GM19468 (cell line): ENCODE data around the gene TOMM7.
A peak's percentile ranks its signal among the peaks of the same experiment; 100 is the strongest.

Experiments used
- ATAC-seq: cut with Tn5 transposase; IDR thresholded peaks from one replicate; pipeline ENCODE4 v1.9.1; 2021; ENCODE audit warnings: mild to moderate bottlenecking, moderate library complexity, moderate number of reproducible peaks; ENCODE audit not compliant: unreplicated experiment; ENCODE audit errors: extremely low read depth

The TOMM7 gene

GRCh38 chr7:22822486-22823141, at the start of gene TOMM7:
Gene TOMM7, minus strand, starts transcription at chr7:22822849. Its CDS starts 70 bp downstream, at chr7:22822779.
- peak; percentile 45 for ATAC-seq

- ATAC-seq: peak; percentile 97
These were observed 49.6 kb upstream of the TOMM7 start for GRCh38 chr7:22872096-22872807.

DNA sequence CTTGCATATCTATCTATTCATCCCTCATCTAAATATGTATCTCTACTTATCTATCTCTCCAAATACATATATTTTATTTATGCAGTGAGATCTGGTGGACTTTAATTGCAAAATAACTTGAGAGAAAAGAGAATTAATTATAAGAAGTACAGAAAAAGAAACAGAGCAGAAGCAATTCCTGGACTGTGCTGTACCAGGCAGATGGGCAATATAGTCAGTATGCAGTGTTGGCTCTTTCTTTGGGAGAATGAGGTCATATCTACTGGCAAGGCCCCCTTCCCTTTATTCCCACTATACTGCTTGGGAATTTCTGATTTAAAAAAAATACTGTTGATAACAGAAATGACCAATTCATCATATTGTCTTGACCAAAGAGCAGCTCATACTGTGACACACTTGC, 49.0 kb upstream of the TOMM7 start:
- no peak for ATAC-seq

GRCh38 chr7:22868509-22868908, 45.9 kb upstream of the TOMM7 start:
- ATAC-seq: no peak

- ATAC-seq: no peak
These were observed 44.9 kb upstream of the TOMM7 start for GRCh38 chr7:22867589-22867988.

DNA sequence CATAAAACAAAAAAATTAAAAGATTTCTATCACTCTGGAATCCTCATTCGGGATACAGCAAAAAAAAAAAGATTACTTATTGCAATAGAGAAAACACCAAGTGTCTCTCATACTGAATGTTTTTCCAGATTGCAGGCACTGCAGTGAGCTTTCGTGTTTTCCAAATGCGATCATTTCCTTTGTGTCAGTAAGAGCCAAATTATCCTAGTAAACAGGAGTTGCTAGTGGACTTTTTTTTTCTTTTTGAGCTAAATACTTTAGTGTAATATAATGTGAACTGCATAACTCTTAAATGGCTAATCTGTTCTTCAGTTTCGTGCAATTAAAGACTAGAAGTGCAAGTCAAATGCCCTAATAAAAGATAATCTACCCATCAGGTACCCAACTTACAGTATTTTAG, 44.4 kb upstream of the TOMM7 start:
- ATAC-seq: no peak

GRCh38 chr7:22865602-22865960, 42.9 kb upstream of the TOMM7 start:
- ATAC-seq: no peak

- no peak for ATAC-seq
These were observed 42.4 kb upstream of the TOMM7 start for GRCh38 chr7:22864855-22865601.

GRCh38 chr7:22864301-22864700, 41.7 kb upstream of the TOMM7 start:
- no peak for ATAC-seq

DNA sequence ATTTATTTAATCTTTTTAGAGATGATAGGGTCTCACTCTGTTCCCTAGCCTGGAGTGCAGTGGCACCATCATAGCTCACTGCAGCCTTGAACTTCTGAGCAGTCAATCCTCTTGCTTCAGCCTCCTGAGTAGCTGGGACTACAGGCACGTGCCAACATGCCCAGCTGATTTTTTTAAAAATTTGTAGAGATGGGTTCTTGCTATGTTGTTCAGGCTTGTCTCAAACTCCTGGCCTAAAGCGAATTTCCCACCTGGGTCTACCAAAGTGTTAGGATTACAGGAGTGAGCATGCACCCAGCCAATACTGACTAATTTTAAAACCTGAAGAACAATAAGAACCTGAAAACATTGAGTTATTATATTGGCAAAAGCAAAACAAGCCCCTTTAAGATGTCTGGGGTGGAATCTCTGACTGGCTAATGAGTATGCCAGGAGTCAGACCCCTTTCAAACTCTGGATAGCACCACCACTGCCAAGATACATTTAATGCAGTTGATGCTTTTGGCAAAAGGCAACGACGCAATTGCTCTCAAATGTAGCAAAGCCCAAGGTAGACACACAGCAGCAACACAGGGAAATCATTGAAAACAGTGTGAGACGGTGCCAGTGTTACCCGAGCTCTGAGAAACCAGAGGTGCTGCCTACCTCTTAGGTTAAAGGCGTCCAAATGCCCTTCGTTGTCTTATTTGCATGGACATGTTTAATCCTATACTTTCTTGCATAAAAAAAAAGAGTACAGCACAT, 40.7 kb upstream of the TOMM7 start:
- ATAC-seq: no peak

DNA sequence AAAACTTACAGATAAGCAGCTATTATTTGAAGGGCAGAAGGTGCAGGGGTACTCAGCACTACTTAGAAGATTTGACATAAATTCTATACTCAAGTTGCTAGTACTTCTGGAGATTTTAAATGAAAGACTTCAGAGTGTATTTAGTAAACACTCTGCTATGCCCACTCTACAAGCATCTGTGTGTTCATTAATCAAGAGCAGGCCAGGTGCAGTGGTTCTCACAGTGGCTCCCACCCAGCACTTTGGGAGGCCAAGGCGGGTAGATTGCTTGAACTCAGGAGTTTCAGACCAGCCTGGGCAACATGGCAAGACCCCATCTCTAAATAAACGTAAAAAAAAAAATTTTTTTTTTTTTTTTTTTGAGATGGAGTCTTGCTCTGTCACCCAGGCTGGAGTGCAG, 38.9 kb upstream of the TOMM7 start:
- no peak for ATAC-seq

DNA sequence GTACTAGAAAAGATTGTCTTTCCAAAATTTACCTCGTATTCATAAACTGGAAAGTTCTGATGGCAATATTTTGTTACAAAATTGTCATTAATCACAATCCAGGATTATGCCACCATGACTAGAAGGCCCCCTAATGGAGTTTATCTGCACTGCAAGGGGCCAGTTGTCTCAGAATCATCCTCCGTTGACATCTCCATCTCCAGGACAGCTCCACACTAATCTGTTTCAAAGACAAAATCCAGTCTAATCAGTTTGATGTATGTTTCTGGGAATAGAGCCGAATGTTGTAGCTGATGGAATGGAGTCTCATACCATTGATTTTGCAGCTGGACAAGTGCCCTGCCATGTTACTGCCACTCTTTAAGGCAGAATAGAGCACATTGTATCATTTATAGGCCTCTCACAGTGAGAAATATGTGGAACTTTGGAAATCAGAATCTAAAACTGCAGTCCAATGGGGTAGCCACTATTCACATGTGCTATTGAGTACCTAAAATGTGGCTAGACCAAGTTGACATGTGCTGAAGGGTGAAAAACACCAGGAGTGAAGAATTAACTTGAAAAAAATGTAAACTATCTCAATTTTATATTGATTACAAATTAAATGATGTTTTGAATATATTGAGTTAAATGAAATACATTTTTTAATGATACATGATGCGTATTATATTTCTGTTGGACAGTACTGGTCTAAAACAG, 38.3 kb upstream of the TOMM7 start:
- no peak for ATAC-seq

DNA sequence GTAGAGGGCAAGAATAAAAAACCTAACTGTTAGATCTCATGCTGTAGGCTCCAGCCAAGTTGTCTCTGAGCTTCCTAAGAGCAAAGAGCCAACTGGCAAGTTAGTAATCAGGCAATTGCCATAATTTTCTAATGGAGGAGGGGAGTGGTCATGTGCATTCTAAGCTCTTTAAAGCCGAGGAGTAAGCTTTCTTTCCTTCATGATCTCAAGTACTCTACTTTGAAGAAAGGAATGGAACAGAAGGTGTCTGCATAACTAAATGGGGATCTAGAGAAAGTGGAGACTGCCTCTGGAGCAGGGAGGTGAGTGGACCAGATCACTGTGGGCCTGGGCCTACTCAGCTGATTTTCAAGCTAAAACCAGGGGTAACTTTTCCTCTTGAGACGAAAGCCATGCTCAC, 37.7 kb upstream of the TOMM7 start:
- ATAC-seq: no peak

GRCh38 chr7:22859641-22860290, 37.1 kb upstream of the TOMM7 start:
- ATAC-seq: no peak

DNA sequence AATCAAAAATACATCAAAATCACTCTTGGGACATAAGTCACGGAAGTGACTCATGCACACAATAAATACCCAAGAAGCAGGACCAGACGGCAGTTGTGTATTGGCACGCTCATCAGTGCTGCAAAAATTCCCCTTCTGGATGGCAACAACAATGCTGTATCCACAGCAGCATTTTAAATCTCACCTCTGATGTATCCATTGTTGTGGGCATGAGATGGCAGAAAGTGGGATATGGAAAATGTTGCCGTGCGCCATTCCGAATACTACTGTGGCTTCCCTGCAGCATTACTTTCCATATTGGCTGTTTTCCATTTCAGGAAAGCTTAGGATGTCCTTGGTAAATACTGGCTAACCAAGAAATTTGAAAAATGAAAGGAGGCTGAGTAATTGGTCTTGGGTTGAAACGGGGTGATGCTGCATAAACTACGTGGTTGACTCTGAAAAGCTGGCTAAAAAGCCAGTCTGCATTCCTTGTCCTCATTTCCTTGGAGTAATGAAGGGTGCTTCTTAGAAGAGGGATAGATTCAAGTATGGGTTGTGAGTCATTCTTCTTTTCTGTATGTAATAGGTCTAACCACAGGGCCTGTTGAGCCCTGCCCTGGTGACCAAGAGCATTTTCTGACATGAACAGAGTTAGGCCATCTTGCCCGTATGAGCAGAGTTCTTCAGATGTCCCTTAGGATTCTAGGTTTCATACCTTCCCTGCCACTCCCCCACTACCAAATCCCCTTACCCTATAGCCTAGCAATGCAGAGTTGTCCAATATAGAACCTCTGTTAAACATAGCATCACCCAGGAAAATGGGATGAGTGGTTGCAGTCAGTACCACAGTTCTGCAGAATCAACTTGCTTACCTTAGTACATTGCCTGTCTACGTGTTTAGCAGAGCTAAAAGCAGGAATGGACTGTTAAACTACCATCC, 36.3 kb upstream of the TOMM7 start:
- no peak for ATAC-seq

GRCh38 chr7:22858274-22858639, 35.6 kb upstream of the TOMM7 start:
- ATAC-seq: no peak

- ATAC-seq: no peak
These were observed 33.8 kb upstream of the TOMM7 start for GRCh38 chr7:22856416-22856815.

DNA sequence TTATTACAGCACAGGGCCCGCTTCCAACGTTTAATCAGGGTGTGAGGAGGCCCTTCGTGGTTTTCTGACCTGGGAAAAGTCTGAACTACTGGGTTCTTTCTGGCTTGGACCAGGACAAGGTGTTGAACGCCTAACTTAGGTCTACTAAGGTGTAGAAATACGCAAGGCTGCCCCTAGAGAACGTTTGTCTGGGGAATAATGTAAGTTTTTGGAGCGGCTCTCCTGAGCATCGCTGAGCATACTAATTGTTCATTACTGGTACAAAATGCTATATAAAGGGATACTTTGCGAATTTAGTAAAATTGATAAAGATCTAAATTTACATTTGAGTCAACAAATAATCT, 32.4 kb upstream of the TOMM7 start:
- ATAC-seq: no peak
